HG02759 (cell line): Measurements from ENCODE around the gene FHOD3.
"Not testable (repeated sequence)": the region's sequence is repeated elsewhere in the genome, so short reads cannot be mapped to it uniquely, and the experiment has no call there.

Source experiments
- ATAC-seq: cut with Tn5 transposase; IDR thresholded peaks from one replicate; pipeline ENCODE4 v1.9.1; 2021; ENCODE audit warnings: mild to moderate bottlenecking, moderate library complexity; ENCODE audit not compliant: unreplicated experiment

The FHOD3 gene

DNA sequence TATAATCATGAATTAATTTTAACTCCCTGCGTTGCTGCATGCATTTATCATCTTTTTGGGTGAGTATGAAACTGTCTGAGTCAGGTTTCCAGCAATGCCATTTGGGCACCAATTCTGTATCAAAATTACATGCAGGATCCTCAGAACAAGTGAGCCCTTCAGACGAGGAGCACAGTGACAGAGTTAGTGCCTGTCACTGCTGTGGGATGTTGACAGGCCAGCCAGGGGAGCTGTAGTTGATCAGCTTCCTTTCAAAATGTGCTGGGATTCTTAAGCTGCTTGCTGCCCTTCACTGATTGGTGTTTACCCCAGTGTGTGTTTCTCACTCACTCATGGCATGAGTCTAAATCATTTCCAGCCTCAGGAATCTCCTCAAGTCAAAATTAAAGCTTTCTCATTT lies 422.1 kb downstream of the FHOD3 start:
- ATAC-seq, result no peak

DNA sequence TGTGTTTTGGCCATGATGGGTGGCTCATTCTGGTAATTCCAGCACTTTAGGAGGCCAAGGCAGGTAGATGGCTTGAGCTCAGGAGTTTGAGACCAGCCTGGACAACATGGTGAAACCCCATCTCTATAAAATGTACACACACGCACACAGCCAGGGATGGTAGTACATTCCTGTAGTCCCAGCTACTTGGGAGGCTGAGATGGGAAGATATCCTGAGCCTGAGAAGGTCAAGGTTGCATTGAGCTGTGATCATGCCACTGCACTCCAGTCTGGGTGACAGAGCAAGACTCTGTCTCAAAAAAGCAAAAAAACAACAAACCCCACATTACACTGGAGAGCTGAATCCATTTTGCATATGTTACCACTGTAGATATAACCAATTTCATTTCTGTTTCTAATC lies 423.8 kb downstream of the FHOD3 start:
- not testable (repeated sequence) for ATAC-seq

DNA sequence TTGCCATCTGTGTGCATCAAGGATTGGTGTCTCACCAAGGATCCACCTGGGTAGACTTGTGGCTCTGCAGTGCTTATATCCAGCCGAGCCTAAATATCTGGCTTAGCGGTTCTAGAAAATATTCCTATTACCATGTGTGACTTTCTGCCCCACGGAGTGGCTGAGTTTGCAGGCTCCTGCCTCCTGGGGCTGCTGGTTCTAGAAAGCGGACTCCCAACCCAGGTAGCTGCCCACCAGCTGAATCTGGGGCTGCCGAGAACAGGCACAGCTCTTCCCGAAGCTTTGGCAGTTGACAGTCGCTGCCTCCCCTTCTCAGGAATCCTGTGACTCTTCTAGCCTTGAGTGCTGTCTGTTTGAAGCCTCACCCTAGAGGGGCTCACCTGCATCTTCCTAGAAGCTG lies 426.7 kb downstream of the FHOD3 start:
- ATAC-seq, result no peak

DNA sequence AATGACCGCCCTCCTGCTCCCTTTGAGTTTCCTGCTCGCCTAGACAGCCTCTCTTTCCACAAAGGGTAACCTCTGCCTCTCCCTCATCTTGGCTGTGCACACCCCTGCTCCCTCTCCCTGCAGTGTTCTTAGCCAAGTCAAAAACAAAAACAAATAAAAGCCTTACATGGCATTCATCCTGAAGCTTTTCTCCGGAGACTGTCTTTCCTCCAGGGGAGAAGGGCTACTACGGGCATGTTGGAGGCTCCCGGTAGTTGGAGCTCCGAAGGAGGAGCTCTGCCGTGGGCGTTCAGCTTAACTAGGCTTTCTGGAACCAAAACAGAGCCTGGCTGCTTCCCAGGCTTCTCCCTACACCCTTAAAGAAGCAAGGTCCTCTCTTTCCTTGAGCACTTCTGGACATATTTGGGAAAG lies 427.1 kb downstream of the FHOD3 start:
- no peak for ATAC-seq

DNA sequence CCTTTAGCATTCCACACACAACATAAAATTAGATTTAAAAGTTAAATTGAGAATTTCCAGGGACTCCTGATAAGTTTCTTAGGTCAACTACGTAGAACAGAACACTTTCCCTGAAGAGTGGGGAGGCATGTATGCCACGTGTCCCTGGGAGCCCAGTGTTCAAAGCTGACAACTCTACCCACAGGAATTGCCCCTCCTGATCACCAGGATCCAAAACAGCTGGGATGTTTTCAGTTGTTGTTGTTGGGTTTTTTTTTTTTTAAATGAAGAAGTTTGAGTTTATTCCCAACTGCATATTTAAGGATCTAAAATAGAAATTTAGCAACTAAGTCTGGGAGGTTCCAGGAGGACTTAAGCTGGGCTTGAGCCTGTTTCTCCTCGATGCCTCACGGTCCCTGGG lies 430.8 kb downstream of the FHOD3 start:
- no peak for ATAC-seq

DNA sequence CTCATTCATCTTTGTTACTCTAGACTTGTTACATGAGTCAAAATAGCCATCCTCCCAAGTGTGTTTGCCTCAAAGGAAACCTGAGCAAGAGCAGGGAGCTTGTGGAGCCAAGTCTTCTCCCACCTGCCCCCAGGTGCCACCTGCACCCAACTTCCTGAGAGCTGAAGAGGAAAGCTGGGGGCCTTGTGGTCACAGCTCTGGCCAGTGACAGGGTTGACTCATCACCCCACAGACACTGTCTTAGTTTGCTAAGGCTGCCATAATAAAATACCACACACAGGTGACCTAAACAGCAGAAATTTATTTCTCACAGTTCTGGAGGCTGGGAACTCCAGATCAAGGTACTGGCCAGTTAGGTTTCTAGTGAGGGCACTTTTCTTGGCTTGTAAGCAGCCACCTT lies 431.7 kb downstream of the FHOD3 start:
- ATAC-seq, result no peak

DNA sequence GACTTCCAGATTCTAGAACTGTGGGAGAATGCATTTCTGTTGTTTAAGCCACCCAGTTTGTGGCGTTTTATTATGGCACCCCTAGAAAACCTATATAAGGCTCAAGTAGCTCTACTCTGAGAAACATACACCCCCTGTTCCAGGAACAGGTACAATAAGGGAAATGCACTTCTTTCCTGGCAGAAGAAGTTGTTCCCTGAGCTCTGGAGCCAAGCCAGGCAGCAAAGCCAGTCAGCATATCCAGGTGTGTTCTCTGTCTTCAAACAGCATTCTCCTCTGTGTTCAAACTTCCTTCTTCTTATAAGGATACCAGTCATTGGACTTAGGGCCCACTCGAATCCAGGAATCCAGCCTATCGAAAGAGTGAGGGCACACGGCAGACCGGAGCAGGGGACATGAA lies 434.8 kb downstream of the FHOD3 start:
- ATAC-seq, result no peak

DNA sequence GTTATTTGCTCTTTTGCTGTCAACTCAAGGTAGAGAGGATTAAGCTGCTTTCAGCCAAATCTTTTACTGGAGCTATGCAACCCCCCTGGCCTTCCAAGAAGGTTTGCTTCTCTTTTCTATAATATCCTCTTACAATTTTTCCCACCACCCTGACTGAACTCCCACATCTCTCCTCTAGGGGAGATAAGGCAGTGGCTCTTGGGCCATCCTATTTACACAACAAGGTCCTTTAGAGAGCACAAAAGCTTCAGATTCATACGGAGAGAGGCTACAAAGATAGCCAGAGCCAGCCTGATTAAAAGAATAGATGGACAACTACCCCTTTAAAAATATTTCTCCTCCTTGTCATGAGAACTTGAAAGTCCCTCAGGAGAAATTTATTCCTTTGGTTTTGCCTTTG lies 435.6 kb downstream of the FHOD3 start:
- no peak for ATAC-seq

DNA sequence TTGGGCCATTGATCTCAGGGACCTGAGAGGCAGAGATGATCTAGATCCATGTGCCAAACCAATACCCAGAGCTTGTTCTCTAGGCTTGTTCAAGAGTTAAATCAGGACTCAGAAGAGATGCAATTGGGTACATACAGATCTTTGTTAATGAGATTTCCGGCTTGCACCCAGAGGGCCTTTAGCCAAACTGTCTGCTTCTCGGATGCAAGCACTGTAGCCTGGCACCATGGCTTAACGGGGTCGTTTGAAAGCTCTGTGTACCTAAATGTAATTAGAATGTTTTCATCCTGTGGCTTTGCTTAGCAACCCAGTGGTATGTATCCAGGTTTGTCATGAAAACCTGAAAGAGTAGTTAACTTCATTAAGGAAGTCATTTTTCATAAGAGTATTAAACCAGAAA lies 437.1 kb downstream of the FHOD3 start:
- ATAC-seq, result no peak

DNA sequence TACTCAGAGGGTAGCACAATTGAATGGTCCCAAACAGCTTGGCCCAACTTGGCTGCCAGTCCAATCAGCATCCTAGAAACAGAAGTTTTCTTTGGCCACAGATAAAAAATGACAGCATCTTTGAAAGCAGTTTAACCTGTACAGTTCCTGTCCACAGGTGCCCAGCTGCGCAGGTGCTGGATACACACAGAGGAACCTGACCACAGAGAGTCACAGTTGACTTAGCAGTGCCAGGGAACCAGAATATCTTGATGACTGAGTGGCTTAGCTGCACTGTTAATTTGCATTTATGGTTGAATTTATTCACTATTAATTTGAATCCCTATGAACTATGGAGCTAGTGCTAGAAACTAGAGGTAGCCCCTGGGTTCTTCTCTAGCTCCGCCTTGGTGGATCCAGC lies 437.6 kb downstream of the FHOD3 start:
- ATAC-seq, result peak; percentile 60

DNA sequence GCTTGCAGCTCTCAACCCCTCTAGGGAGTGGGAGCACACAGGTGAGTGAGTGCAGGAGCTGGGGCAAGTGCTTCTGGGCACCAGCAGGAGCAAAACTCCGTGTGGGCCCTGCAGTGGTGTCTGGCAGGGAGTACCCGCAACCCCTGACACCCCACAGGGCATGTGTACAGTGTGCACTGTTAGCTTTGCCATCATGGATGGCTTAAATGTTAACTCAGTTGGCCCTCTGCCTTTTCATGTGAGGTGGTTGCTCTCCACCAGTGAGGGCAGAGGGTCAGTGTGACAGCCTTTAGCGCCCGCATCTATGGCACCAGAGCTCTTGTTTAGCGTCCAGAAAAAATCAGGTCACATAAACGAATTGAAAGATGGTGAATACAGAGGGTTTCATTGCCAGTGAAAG lies 438.6 kb downstream of the FHOD3 start:
- ATAC-seq, result no peak

DNA sequence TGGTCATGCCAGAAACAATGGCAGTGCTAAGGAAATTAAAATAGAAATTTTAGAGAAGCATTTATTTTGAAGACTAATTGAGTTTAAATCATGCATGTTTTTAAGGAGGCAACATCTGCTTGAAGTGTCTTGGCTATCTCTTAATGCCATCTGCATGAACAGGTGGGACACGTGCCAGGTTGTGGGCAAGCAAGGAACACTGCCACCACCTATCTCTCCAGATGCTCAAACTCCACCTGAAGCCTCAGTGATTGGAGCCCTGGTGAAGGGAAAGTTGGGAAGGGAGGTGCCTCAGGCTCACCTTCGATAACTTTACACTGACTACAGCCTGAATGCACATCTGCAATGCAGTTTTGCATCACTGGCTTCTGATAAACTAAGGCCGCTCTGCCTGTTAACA lies 439.8 kb downstream of the FHOD3 start:
- no peak for ATAC-seq

DNA sequence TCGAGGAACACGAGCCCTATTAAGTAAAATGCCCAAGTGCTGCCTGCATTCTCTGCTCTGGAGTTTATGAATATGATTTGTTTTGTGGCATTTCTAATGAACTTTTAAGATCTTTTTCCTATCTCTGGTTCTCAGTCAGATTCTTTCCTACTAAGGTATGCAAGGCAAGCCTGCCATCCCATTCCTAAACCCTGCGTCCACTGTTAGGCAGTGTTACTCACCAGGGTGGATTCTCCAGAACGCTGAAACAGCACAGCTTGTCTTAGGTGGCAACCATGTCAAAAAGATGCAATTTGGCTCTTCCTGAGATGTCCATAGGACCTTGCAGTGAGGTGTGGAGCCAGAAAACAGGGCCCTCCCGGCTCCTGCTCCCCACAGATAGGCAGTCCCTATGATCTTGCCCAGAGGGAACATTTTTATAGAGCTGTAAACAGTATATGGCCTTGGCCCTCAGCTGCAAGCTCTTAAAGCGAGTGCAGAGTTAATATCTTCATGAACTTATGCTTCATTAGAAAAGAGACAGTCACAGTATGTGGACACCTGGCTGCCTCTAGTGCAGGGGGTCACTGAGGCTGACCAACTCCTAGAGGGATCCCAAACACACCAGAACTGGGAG lies 446.9 kb downstream of the FHOD3 start:
- no peak for ATAC-seq

DNA sequence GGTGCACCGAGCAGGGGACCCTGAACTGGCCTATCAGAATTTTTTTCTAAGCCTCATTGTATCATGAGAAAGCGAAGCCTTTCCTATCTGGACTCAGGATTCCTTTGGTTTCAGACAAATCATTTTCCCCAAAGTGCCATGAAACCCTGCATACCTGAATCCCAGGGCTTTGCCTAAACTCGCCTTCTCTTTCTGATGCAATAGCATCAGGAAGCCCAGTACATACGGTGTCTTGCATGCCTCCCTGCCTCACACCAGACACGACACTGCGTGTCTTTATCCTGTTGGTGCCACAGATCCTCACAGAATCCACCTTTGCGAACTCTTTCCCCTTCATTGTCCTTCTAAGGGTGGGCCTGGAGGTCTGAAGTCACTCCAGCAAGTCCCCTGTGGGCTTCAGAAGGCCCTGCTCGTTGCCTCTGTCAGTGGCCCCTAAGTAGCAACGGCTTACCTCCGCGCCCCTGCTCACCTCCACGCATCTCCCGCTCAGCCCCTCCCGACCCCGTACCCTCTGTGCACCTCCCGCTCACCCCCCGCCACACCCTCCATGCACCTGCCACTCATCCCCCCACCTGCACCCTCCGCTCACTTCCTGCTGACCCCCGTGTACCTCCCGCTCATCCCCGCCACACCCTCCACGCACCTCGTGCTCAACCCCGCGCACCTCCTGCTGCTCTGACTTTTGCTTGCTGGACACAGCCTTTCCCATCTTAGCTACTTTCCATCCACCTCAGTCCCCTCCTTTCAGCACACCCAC lies 447.9 kb downstream of the FHOD3 start:
- ATAC-seq, result no peak

DNA sequence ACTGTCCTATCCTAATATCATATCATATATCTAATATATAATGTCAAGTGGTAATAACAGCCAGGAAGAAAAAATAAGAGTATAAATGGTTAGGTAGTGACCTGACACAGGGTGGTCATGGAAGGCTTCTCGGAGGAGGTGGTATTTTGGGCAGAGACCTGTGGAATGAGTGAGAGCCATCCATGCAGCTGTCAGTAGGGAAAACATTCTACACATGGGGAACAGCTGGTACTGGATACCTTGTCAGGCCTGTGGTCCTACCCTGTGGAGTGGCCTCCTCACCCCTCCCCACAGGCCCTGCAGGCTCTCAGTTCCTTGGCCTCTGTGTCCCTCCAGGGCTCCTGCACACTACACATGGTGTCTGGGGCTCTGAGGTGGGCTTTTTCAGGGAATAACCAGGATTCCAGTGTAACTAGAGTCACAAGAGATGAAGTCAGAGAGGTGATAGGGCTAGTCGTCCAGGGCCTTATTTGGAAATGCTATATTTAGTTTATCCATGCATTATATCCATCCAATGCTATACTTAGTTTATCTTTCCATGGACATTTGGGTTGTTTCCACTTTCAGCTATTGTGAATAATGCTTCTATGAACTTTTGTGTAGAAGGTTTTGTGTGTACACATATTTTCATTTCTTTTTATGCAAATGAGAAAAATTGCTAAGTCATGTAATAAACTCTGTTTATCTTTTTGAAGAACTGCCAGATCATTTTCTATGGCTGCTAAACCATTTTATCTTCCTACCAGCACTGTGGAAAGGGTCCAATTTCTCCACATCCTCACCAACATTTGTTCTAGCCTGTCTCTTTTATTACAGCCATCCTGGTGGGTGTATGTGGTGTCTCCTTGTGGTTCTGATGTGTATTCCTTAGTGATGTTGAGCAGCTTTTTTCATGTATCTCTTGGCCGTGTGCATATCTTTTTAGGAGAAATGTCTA lies 455.7 kb downstream of the FHOD3 start:
- ATAC-seq, result no peak

DNA sequence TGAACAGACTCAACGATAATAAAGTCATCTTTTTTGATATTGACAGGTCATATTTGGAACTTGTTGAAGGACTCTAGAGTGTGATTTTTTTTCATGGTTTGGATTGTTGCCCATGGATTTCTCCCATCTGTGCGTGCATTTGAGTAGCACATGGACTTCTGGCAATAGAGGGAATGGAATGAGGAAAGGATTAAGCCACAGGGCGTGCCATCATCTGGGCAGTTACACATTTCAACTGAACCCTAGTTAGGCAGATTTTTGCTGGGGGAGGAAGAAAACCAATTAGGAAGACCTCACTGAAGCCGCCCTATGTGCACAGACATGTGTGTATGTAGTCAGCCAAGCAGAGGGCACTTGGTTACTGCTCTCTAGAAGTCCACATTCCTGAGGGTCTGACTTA lies 458.7 kb downstream of the FHOD3 start:
- ATAC-seq, result no peak

DNA sequence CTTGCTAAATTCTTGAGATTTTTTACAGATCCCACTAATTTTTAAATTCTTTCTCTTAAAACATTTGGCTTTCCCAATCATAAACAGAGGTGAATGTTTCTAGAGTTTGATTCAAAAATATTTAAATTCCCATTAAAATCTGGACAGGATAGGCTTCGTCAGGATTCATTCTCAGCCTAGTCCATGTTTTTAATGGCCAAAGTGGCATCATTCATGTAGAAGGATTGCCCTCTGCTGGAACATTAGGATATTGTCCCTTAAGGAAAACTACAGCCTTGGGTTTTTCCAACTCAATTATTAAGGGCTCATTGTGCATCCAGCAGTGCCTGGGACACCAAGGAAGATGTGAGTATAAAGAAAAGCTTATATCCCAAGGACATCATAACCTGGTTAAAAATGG lies 459.6 kb downstream of the FHOD3 start:
- no peak for ATAC-seq

DNA sequence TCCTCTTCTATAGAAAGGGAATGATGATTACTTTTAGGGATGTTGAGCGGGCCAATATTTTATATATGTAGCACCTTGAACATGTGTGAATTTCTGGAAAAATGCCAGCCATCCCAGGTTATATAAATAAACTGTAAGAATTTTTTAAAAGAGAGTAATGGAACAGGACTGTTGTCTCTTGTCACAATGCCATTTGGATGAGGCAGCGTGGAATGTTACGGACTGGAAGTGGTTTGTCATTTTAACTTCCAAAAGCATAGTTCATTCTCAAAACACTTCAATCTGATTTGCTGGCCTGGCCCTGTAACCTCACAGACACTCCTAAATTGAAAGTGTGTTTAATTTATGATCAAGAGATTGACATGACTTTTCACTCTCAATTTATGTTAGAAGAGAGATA lies 460.5 kb downstream of the FHOD3 start:
- no peak for ATAC-seq

DNA sequence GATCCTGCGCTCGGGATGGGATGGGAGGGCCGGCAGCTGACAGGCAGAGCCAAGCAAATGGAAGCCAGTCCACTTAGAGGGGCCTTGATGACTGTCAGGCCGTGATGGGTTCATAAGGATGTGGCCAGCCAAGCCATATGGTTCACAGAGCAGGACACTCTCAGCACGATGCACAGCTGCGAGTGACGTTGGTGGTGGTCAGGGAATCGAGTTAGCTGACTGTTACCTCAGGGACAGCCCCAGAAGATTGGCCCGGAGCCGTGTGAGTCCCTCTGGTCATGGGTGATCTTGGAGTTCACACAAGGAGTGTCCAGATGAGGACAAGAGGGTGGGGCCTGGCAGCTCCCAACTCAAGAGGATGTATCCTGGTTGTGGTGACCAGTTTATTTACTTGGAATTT lies 461.1 kb downstream of the FHOD3 start:
- ATAC-seq, result no peak

DNA sequence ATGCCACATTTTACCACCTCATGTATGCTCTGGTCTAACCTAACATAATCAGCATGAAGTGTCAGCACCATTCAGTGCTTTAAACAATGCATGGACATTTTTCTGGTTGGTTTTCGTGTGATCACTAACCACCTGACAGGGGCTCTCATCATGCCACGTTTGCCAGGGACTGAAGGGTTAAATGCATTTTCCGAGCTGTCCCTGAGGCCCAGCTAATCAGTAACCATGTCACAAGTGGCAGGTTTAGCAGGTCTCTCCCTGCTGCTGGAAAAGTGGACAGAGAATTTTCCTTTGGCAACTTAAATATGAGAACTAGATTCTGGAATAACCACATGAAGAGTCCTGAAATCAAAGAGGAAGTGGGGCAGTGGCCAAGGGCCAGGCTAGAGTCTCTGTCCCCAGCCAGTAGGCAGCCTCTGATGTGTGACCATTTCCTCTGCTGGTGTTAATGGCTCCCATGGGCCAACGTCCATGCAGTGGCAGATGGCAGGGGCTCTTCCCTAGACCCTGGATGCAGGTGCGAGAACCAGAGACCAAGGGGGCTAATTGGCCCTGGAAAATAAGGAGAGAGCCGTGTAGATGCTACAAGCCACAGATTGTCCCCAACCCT lies 461.8 kb downstream of the FHOD3 start:
- ATAC-seq, result no peak

DNA sequence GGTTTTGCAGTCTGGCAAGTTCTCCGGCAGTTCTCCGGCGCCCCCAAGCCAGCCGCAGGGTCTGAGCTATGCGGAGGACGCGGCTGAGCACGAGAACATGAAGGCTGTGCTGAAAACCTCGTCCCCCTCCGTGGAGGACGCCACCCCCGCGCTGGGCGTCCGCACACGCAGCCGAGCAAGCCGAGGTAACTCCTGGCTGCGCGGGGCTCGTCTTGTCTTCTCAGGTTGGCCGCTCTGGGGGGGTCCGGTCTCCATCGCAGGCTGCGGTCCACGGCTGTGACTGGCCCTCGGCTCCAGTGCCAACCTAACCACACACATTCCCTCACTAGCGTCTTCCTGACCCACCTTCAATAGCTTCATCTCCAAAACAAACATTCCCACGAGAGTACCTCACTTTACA lies 463.1 kb downstream of the FHOD3 start:
- ATAC-seq, result no peak
